Keratinocyte (primary cell): ENCODE data around the gene ENPP1.

Source experiments
- CTCF ChIP-seq, 3 experiments: IDR thresholded peaks in 1 of 3; conservative IDR thresholded peaks in 1 of 3; optimal IDR thresholded peaks in 1 of 3; 2 replicates in 2 of 3; 3 replicates in 1 of 3; pipeline versions ENCODE3 to v1.5.1; 2011; ENCODE audit warnings: low read length in 3 of 3, mild to moderate bottlenecking in 3 of 3, moderate library complexity in 2 of 3, control low read depth in 1 of 3, inconsistent platforms in 1 of 3; ENCODE audit not compliant: insufficient read depth in 2 of 3; ENCODE audit errors: extremely low read depth in 1 of 3
- EZH2 ChIP-seq: IDR thresholded peaks from one replicate; pipeline ENCODE4 v1.6.1; 2012; ENCODE audit warnings: inconsistent platforms, mild to moderate bottlenecking, low read length, moderate library complexity

GRCh38 chr6:131917763-131918649 is 110.2 kb downstream of the ENPP1 start:
- TF ChIP-seq CTCF (optimal IDR thresholded peaks at IDR 0.05 in 1 of 3, IDR thresholded peaks at IDR 0.05 in 1 of 3, conservative IDR thresholded peaks at IDR 0.05 in 1 of 3; ENCODE audit: extremely low read depth in 1 of 3, insufficient read depth in 2 of 3, low read length in 3 of 3) (no peak), EZH2 (no peak)
